K562 (cell line): ENCODE data around the gene SAP30L. TPM values are rescaled to one million over a fixed set of nuclear protein-coding genes. Genes with fewer than 3 reads are reported as not detected.
A peak's percentile ranks its signal among the peaks of the same experiment; 100 is the strongest.

Source experiments
- ATAC-seq: fragments of 200-7000 bp; cut with Tn5 transposase; 3 replicates; pipeline ENCODE4 v1.9.1; 2020; ENCODE audit warnings: moderate library complexity
- BruUV-seq: library from RNA; stranded (reverse); fragments of 400-500 nt; replicated peaks from 2 replicates; lab custom pipeline; 2021; lab: Mats Ljungman, UMichigan
- CTCF ChIA-PET: fragments of 300-600 bp; formaldehyde crosslinking; extraction: SDS; loops from one replicate; lab custom pipeline; 2021; ENCODE audit warnings: low intra/inter-chr PET ratio; lab: Yijun Ruan, JAX
- POLR2A ChIA-PET: fragments of 300-600, 350-650 bp; sonication (Branson Sonifier 250); formaldehyde crosslinking; extraction: SDS; loops from one replicate; lab custom pipeline; 2021; ENCODE audit warnings: antibody characterized with exemption, inconsistent platforms; lab: Yijun Ruan, JAX
- DNase-seq, 4 experiments: peaks; one replicate each; pipeline versions ENCODE4 v3.0.0 to v3.0.0-alpha.2; 2011 to 2018; ENCODE audit warnings: low spot score in 3 of 4, mixed read lengths in 3 of 4; ENCODE audit errors: extremely low read depth in 1 of 4
- FAIRE-seq: peaks from 2 replicates; lab custom pipeline; 2011; peaks lifted over from hg19 to GRCh38; lab: Jason Lieb, UNC
- H2AFZ ChIP-seq: 2 replicates; pipeline ENCODE4 v1.6.0; 2011; ENCODE audit warnings: low read depth, low read length, control low read depth, inconsistent platforms
- H3K27ac ChIP-seq: fragments of 200-600 bp; 3 replicates; pipeline ENCODE4 v1.8.0; 2011; ENCODE audit warnings: low read depth, mild to moderate bottlenecking, control low read depth, inconsistent platforms, low read length, moderate library complexity, mixed read lengths; ENCODE audit errors: extremely low read depth
- H3K27me3 ChIP-seq, 2 experiments: fragments of 300-600 bp in 1 of 2; 2 replicates in 1 of 2; 3 replicates in 1 of 2; pipeline versions ENCODE4 v1.6.0 to v1.8.0; 2011; ENCODE audit warnings: inconsistent platforms in 2 of 2, low read length in 2 of 2, mild to moderate bottlenecking in 1 of 2, mixed read lengths in 1 of 2, moderate library complexity in 1 of 2; ENCODE audit not compliant: control insufficient read depth in 2 of 2, insufficient read depth in 2 of 2
- H3K36me3 ChIP-seq: fragments of 300-600 bp; 3 replicates; pipeline ENCODE4 v1.8.0; 2011; ENCODE audit warnings: mild to moderate bottlenecking, low read length, inconsistent platforms; ENCODE audit not compliant: control insufficient read depth, insufficient read depth
- H3K4me1 ChIP-seq, 2 experiments: fragments of 200-600 bp in 1 of 2; replicated peaks in 1 of 2; 2 replicates in 1 of 2; 3 replicates in 1 of 2; pipeline versions ENCODE4 v1.5.1 to v1.8.0; 2011; ENCODE audit warnings: inconsistent platforms in 2 of 2, low read length in 2 of 2, mild to moderate bottlenecking in 1 of 2, mixed read lengths in 1 of 2, moderate library complexity in 1 of 2; ENCODE audit not compliant: control insufficient read depth in 2 of 2, insufficient read depth in 2 of 2
- H3K4me2 ChIP-seq: 2 replicates; pipeline ENCODE4 v1.6.1; 2011; ENCODE audit warnings: low read length, control low read depth, inconsistent platforms, mixed read lengths; ENCODE audit not compliant: insufficient read depth
- H3K4me3 ChIP-seq: fragments of 200-600 bp; sonication (generic), shearing (Covaris generic); 2 replicates; pipeline ENCODE4 v1.5.1; 2016; ENCODE audit warnings: control low read depth, inconsistent platforms
- H3K79me2 ChIP-seq: fragments of 200-600 bp; 3 replicates; pipeline ENCODE4 v1.8.0; 2011; ENCODE audit warnings: low read length, inconsistent platforms; ENCODE audit not compliant: control insufficient read depth, insufficient read depth
- H3K9ac ChIP-seq, 2 experiments: 2 replicates each; pipeline versions ENCODE4 v1.6.0 to v1.6.1; 2011; ENCODE audit warnings: low read depth in 2 of 2, low read length in 2 of 2, control low read depth in 1 of 2, inconsistent platforms in 1 of 2, mild to moderate bottlenecking in 1 of 2, mixed read lengths in 1 of 2; ENCODE audit not compliant: insufficient read depth in 1 of 2
- H3K9me1 ChIP-seq: one replicate; pipeline ENCODE4 v1.6.0; 2011; ENCODE audit warnings: inconsistent platforms, mild to moderate bottlenecking, low read length, moderate library complexity; ENCODE audit not compliant: control insufficient read depth, insufficient read depth
- H3K9me3 ChIP-seq: replicated peaks from 2 replicates; pipeline ENCODE4 v1.5.1; 2011; ENCODE audit warnings: low read depth, low read length, inconsistent platforms; ENCODE audit not compliant: control insufficient read depth, insufficient read depth
- H4K20me1 ChIP-seq: replicated peaks from 2 replicates; pipeline ENCODE4 v1.6.1; 2011; ENCODE audit warnings: low read length, inconsistent platforms, mixed read lengths; ENCODE audit not compliant: control insufficient read depth, insufficient read depth
- BCOR ChIP-seq: fragments of 450-650 bp; IDR thresholded peaks from 2 replicates; pipeline ENCODE4 v1.6.1; 2016
- CBX2 ChIP-seq: fragments of 200-600 bp; sonication (generic); IDR thresholded peaks from one replicate; pipeline ENCODE4 v1.6.1; 2012; ENCODE audit warnings: mild to moderate bottlenecking, low read length, inconsistent platforms; ENCODE audit not compliant: insufficient read depth, poor library complexity, severe bottlenecking
- HNRNPLL ChIP-seq: fragments of 200-400 bp; formaldehyde crosslinking; IDR thresholded peaks from 2 replicates; pipeline ENCODE4 v1.6.1; 2017; ENCODE audit warnings: low read length, low read depth, mild to moderate bottlenecking; ENCODE audit not compliant: poor library complexity, severe bottlenecking
- KDM4B ChIP-seq, 2 experiments: fragments of 450-650 bp in 1 of 2; sonication (generic) in 1 of 2; IDR thresholded peaks; 2 replicates each; pipeline ENCODE4 v1.6.1; 2016 to 2017; ENCODE audit warnings: borderline replicate concordance in 2 of 2, antibody characterized with exemption in 1 of 2, low read depth in 1 of 2, mild to moderate bottlenecking in 1 of 2
- SAFB ChIP-seq: fragments of 200-400 bp; formaldehyde crosslinking; IDR thresholded peaks from 2 replicates; pipeline ENCODE4 v1.6.1; 2017; ENCODE audit warnings: low read depth, low read length, borderline replicate concordance
- SUPT5H ChIP-seq: fragments of 450-650 bp; IDR thresholded peaks from 2 replicates; pipeline ENCODE4 v1.6.1; 2016
- TARDBP ChIP-seq: fragments of 450-650 bp; IDR thresholded peaks from 2 replicates; pipeline ENCODE4 v1.6.1; 2016
- ZBTB43 ChIP-seq: sonication (generic); formaldehyde crosslinking; IDR thresholded peaks from 2 replicates; pipeline ENCODE4 v1.8.0; 2023; ENCODE audit warnings: mild to moderate bottlenecking, missing genetic modification reagents
- WGBS: fragments of 100-300 bp; shearing (Covaris generic); methylation state at CpG from one replicate; pipeline ENCODE4 v1.1.6; 2016; ENCODE audit warnings: low coverage, mixed read lengths; ENCODE audit not compliant: insufficient coverage; ENCODE audit errors: missing lambda C conversion rate; 5-methylcytosine and 5-hydroxymethylcytosine counted together
- in situ Hi-C: fragments of 300-500 bp; cut with MboI; formaldehyde crosslinking; loops from 4 replicates; pipeline ENCODE4 v1.15.0; 2018; ENCODE audit warnings: inconsistent platforms, mixed read lengths
- intact Hi-C: fragments of 100-400 bp; cut with micrococcal nuclease; formaldehyde crosslinking; loops from 2 replicates; pipeline ENCODE4 v1.14.2; 2022
- polyA plus RNA-seq, 8 experiments: library from polyadenylated mRNA; depleted of rRNA in 4 of 8; stranded (reverse) in 5 of 8; unstranded in 3 of 8; fragments of >200 nt; fragmentation: Nextera tagmentation in 2 of 8; fragmentation: Illumina TruSeq in 1 of 8; extraction: Ambion mirVana in 2 of 8; extraction: Trizol in 1 of 8; gene quantifications; 2 replicates each; pipeline versions ENCODE4 v1.2.1 to v1.2.3, GENCODE V29; 2011 to 2014; ENCODE audit warnings: inconsistent platforms in 1 of 8, missing spikeins in 1 of 8
- total RNA-seq, 7 experiments: library from RNA; depleted of rRNA in 6 of 7; stranded (reverse); fragments of >200 nt in 6 of 7; fragmentation: Illumina TruSeq in 2 of 7; extraction: Trizol in 2 of 7; gene quantifications; 2 replicates each; pipeline versions ENCODE4 v1.2.1 to v1.2.3, GENCODE V29; 2011 to 2021; ENCODE audit warnings: low replicate concordance in 1 of 7

Gene SAP30L
- total and polyA plus RNA-seq, 9 of the 15 experiments (the other 6 are each of a cell fraction or from before 2014, with no cell fraction given) = 5.1 to 33.6 (median 28.1) TPM

DNA sequence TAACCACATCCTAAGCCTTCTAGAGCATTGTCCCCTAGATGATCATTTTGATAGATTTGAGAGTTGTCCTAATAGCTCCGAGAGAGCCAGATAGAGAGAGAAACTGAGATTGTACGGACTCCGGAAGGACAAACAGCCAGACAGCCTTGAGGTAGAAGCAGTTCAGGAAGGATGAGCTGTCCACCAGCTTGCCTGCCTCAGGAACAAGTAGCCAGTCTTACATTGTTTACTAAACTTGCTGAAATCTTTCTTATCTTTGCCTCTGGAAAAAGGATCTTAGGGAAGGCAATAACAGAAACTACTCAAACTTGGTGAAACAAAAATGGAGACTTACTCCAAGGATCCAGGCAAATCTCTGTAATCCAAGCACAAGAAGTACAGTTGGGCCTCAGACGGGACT lies 39.0 kb upstream of the SAP30L start:
- no peak for DNase-seq
- ATAC-seq = no peak
- Histone ChIP-seq H2AFZ (no peak overlapping the region), H3K9me3 (no peaks in the 10 kb centered on the region), H3K79me2 (no peaks in the 10 kb centered on the region), H3K27me3 (no peaks in the 10 kb centered on the region), H4K20me1 (no peaks in the 10 kb centered on the region), H3K9ac (no peak overlapping the region), H3K27ac (no peak overlapping the region), H3K4me2 (no peak overlapping the region), H3K4me3 (no peak overlapping the region), H3K9me1 (no peaks in the 10 kb centered on the region), H3K36me3 (peaks cover 14% of the 10 kb centered on the region; the same call in 2 of the 3 replicates), H3K4me1 (peaks cover 0 to 9% of the 10 kb centered on the region in 2 experiments; a peak in 3 of 5 replicates)
- ChIA-PET CTCF (no interaction called here), POLR2A (no interaction called here)
- FAIRE-seq = no peak
- no TSS peak for BruUV-seq
- WGBS = 88% methylated on average over 4 of the region's 4 CpGs
- intact Hi-C loops (no loop called here), in situ Hi-C loops (no loop called here)
- TF ChIP-seq SAFB (no peak), HNRNPLL (no peak), KDM4B (IDR thresholded peaks at IDR 0.05; ENCODE audit: borderline replicate concordance in 2 of 2, low read depth in 1 of 2) (no peak), CBX2 (no peak)

DNA sequence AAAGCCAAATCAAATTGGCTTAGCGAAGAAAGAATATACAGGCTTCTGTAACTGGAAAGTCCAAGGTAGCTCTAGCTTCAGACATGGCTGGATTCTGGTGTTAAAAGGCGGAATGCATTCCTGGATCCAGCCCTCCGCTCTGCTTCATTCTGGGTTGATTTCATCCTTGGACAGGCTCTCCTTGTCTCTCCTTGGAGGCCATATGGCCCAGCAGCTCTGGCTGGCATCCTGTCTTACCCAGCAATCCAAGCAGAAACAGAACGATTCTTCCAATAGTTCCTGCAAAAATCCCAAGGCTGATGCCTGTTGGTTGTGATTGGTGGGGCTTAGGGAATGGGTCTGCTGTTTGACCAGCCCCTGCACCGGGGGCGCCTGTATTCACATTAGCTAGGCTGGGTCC lies 37.0 kb upstream of the SAP30L start:
- Histone ChIP-seq H4K20me1 (no peaks in the 10 kb centered on the region), H3K27me3 (no peaks in the 10 kb centered on the region), H3K4me1 (peaks cover 0 to 9% of the 10 kb centered on the region in 2 experiments; a peak in 3 of 5 replicates), H3K4me2 (no peak overlapping the region), H3K27ac (no peak overlapping the region), H3K36me3 (peaks cover 26% of the 10 kb centered on the region; the same call in 2 of the 3 replicates), H2AFZ (no peak overlapping the region), H3K9me1 (no peaks in the 10 kb centered on the region), H3K9me3 (no peaks in the 10 kb centered on the region), H3K4me3 (no peak overlapping the region), H3K9ac (peak overlapping the region in 1 of 2 experiments; percentile 29; a peak in 1 of 4 replicates), H3K79me2 (no peaks in the 10 kb centered on the region)
- POLR2A ChIA-PET = interaction anchor here (0.7 kb wide), 1 partner anchor 75 kb away, joined by 3 read pairs; no protein-coding TSS in a partner anchor
- BruUV-seq = no TSS peak
- FAIRE-seq = no peak
- DNase-seq = no peak
- 72% methylated on average over 6 of the region's 6 CpGs for WGBS
- TF ChIP-seq SUPT5H = no peak
- TF ChIP-seq BCOR = no peak
- no peak for TF ChIP-seq ZBTB43 (CRISPR knock-in tag)
- no peak for TF ChIP-seq TARDBP
- no peak for ATAC-seq
- in situ Hi-C loops = no loop called here
- intact Hi-C loops = no loop called here
- CTCF ChIA-PET = no interaction called here
